GM12878 (cell line): ENCODE data around the gene PLEKHA6.

Experiments used
- BHLHE40 ChIP-seq, 2 experiments: fragments of 450-650 bp in 1 of 2; IDR thresholded peaks; 2 replicates each; pipeline ENCODE4 v1.6.1; 2011 to 2017; ENCODE audit warnings: low read depth in 2 of 2, borderline replicate concordance in 1 of 2, improper control_type of control experiment in 1 of 2, low read length in 1 of 2, mild to moderate bottlenecking in 1 of 2
- EZH2 ChIP-seq: IDR thresholded peaks from 2 replicates; pipeline ENCODE4 v1.6.1; 2012; ENCODE audit warnings: low read depth, mild to moderate bottlenecking, control low read depth, inconsistent platforms, low read length, borderline replicate concordance; ENCODE audit not compliant: control insufficient read depth
- GABPA ChIP-seq: IDR thresholded peaks from 2 replicates; pipeline ENCODE4 v1.6.1; 2014; ENCODE audit warnings: antibody characterized with exemption, low read depth, mild to moderate bottlenecking, inconsistent platforms
- HDAC2 ChIP-seq: fragments of 200-600 bp; sonication (generic); IDR thresholded peaks from 2 replicates; pipeline ENCODE4 v1.6.1; 2017
- RCOR1 ChIP-seq: conservative IDR thresholded peaks from 2 replicates; pipeline ENCODE4 v1.6.1; 2012; ENCODE audit warnings: low read depth, low read length, improper control_type of control experiment
- SREBF2 ChIP-seq: IDR thresholded peaks from 2 replicates; pipeline ENCODE4 v1.6.1; 2012; ENCODE audit warnings: mild to moderate bottlenecking, low read length
- TCF12 ChIP-seq: IDR thresholded peaks from 2 replicates; pipeline ENCODE4 v1.6.1; 2011; ENCODE audit warnings: low read depth, mild to moderate bottlenecking, low read length
- YY1 ChIP-seq: IDR thresholded peaks from 2 replicates; pipeline ENCODE4 v1.6.1; 2011; ENCODE audit warnings: low read depth, mild to moderate bottlenecking, low read length
- TF ChIP-seq, protein P1 (sequence below), 3 experiments: IDR thresholded peaks in 2 of 3; conservative IDR thresholded peaks in 1 of 3; 2 replicates each; pipeline ENCODE4 v1.5.1; 2011; ENCODE audit warnings: low read depth in 3 of 3, low read length in 3 of 3, mild to moderate bottlenecking in 3 of 3, control low read depth in 2 of 3, moderate library complexity in 2 of 3, inconsistent platforms in 1 of 3, mixed read lengths in 1 of 3; ENCODE audit not compliant: control insufficient read depth in 2 of 3, insufficient read depth in 1 of 3; ENCODE audit errors: extremely low read depth in 1 of 3
- TF ChIP-seq, protein P2 (sequence below): IDR thresholded peaks from 2 replicates; pipeline ENCODE4 v1.6.1; 2012; ENCODE audit warnings: mild to moderate bottlenecking, low read depth, low read length

DNA sequence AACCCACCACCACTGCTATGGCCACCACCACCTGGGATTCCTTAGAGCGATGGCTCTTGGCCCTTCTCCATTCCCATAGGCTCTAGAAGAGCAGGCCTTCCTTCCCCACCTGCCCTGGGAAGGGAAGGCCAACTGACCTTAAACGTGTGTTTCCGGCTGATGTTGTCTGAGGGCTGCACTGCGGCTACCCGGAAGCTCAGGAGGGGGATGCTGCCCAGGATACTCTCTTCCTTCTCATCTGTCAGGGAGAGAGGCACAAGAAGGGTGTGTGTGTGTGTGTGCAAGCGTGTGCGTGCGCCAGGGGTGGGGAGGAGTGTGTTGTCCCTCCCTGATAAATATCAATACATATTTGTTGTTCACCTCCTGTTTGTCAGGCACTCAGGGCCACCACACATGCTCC is 94.9 kb downstream of the PLEKHA6 start:
- TF ChIP-seq TCF12 (no peak), SREBF2 (no peak), YY1 (no peak), GABPA (no peak), BHLHE40 (IDR thresholded peaks at IDR 0.05; ENCODE audit: borderline replicate concordance in 1 of 2, low read depth in 2 of 2, low read length in 1 of 2) (no peak), HDAC2 (no peak), EZH2 (no peak), RCOR1 (no peak)
- TF ChIP-seq, protein P1, sequence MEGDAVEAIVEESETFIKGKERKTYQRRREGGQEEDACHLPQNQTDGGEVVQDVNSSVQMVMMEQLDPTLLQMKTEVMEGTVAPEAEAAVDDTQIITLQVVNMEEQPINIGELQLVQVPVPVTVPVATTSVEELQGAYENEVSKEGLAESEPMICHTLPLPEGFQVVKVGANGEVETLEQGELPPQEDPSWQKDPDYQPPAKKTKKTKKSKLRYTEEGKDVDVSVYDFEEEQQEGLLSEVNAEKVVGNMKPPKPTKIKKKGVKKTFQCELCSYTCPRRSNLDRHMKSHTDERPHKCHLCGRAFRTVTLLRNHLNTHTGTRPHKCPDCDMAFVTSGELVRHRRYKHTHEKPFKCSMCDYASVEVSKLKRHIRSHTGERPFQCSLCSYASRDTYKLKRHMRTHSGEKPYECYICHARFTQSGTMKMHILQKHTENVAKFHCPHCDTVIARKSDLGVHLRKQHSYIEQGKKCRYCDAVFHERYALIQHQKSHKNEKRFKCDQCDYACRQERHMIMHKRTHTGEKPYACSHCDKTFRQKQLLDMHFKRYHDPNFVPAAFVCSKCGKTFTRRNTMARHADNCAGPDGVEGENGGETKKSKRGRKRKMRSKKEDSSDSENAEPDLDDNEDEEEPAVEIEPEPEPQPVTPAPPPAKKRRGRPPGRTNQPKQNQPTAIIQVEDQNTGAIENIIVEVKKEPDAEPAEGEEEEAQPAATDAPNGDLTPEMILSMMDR (IDR thresholded peaks at IDR 0.05 in 2 of 3, conservative IDR thresholded peaks at IDR 0.05 in 1 of 3; ENCODE audit: control insufficient read depth in 2 of 3, extremely low read depth in 1 of 3, insufficient read depth in 1 of 3, low read depth in 3 of 3, low read length in 3 of 3): no peak
- TF ChIP-seq, protein P2, sequence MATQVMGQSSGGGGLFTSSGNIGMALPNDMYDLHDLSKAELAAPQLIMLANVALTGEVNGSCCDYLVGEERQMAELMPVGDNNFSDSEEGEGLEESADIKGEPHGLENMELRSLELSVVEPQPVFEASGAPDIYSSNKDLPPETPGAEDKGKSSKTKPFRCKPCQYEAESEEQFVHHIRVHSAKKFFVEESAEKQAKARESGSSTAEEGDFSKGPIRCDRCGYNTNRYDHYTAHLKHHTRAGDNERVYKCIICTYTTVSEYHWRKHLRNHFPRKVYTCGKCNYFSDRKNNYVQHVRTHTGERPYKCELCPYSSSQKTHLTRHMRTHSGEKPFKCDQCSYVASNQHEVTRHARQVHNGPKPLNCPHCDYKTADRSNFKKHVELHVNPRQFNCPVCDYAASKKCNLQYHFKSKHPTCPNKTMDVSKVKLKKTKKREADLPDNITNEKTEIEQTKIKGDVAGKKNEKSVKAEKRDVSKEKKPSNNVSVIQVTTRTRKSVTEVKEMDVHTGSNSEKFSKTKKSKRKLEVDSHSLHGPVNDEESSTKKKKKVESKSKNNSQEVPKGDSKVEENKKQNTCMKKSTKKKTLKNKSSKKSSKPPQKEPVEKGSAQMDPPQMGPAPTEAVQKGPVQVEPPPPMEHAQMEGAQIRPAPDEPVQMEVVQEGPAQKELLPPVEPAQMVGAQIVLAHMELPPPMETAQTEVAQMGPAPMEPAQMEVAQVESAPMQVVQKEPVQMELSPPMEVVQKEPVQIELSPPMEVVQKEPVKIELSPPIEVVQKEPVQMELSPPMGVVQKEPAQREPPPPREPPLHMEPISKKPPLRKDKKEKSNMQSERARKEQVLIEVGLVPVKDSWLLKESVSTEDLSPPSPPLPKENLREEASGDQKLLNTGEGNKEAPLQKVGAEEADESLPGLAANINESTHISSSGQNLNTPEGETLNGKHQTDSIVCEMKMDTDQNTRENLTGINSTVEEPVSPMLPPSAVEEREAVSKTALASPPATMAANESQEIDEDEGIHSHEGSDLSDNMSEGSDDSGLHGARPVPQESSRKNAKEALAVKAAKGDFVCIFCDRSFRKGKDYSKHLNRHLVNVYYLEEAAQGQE: no peak
